Measurements from ENCODE around the gene ST6GAL1.
"Not testable (repeated sequence)": the region's sequence is repeated elsewhere in the genome, so short reads cannot be mapped to it uniquely, and the experiment has no call there.

Gene ST6GAL1

GRCh38 chr3:186998937-186999368 is 68.6 kb downstream of the ST6GAL1 start:
- no peak for DNase-seq

GRCh38 chr3:187000711-187001151 is 70.4 kb downstream of the ST6GAL1 start:
- peak; percentile 21 for DNase-seq

GRCh38 chr3:187002915-187003314 is 72.6 kb downstream of the ST6GAL1 start:
- no peak for DNase-seq

GRCh38 chr3:187005827-187006481 is 75.6 kb downstream of the ST6GAL1 start:
- DNase-seq: no peak

GRCh38 chr3:187006864-187007630 is 76.7 kb downstream of the ST6GAL1 start:
- no peak for DNase-seq

- not testable (repeated sequence) for DNase-seq
Measured at GRCh38 chr3:187010382-187010781, 80.1 kb downstream of the ST6GAL1 start.

- DNase-seq: no peak
Measured at GRCh38 chr3:187011915-187012314, 81.6 kb downstream of the ST6GAL1 start.

GRCh38 chr3:187012609-187013051 is 82.3 kb downstream of the ST6GAL1 start:
- peak; percentile 61 for DNase-seq

GRCh38 chr3:187013159-187013716 is 82.9 kb downstream of the ST6GAL1 start:
- no peak for DNase-seq

- no peak for DNase-seq
Measured at GRCh38 chr3:187014417-187014864, 84.1 kb downstream of the ST6GAL1 start.

- DNase-seq: no peak
Measured at GRCh38 chr3:187015903-187016638, 85.7 kb downstream of the ST6GAL1 start.

GRCh38 chr3:187016639-187017345 is 86.5 kb downstream of the ST6GAL1 start:
- DNase-seq: no peak

- no peak for DNase-seq
Measured at GRCh38 chr3:187017511-187018230, 87.3 kb downstream of the ST6GAL1 start.

GRCh38 chr3:187019542-187020072 is 89.3 kb downstream of the ST6GAL1 start:
- no peak for DNase-seq

GRCh38 chr3:187020376-187020775 is 90.0 kb downstream of the ST6GAL1 start:
- DNase-seq: no peak

GRCh38 chr3:187021748-187022402 is 91.5 kb downstream of the ST6GAL1 start:
- DNase-seq: no peak

- no peak for DNase-seq
Measured at GRCh38 chr3:187022403-187023029, 92.2 kb downstream of the ST6GAL1 start.

- not testable (repeated sequence) for DNase-seq
Measured at GRCh38 chr3:187023340-187023739, 93.0 kb downstream of the ST6GAL1 start.

- DNase-seq: no peak
Measured at GRCh38 chr3:187024536-187025226, 94.4 kb downstream of the ST6GAL1 start.

GRCh38 chr3:187025254-187025655 is 94.9 kb downstream of the ST6GAL1 start:
- DNase-seq: peak; percentile 66
